ENCODE results near the gene RTN4RL1. TPM values are rescaled to one million over a fixed set of nuclear protein-coding genes. Genes with fewer than 3 reads are reported as not detected.
"Not testable (repeated sequence)": the region's sequence is repeated elsewhere in the genome, so short reads cannot be mapped to it uniquely, and the experiment has no call there.

The RTN4RL1 gene
- total RNA-seq, 1 donor from 2014 or later, result 3.0 TPM

- DNase-seq, result no peak
Observed at GRCh38 chr17:2003525-2003924, 21.6 kb downstream of the RTN4RL1 start.

- DNase-seq, result no peak
Observed at GRCh38 chr17:2002767-2003329, 22.3 kb downstream of the RTN4RL1 start.

- peak; percentile 25 for DNase-seq
Observed at GRCh38 chr17:1999557-2000251, 25.4 kb downstream of the RTN4RL1 start.

- no peak for DNase-seq
Observed at GRCh38 chr17:1997927-1998742, 27.0 kb downstream of the RTN4RL1 start.

GRCh38 chr17:1997289-1997926, 27.7 kb downstream of the RTN4RL1 start:
- DNase-seq, result no peak

- no peak for DNase-seq
Observed at GRCh38 chr17:1996800-1997288, 28.3 kb downstream of the RTN4RL1 start.

GRCh38 chr17:1995907-1996799, 29.0 kb downstream of the RTN4RL1 start:
- DNase-seq, result no peak

- DNase-seq, result no peak
Observed at GRCh38 chr17:1995321-1995892, 29.7 kb downstream of the RTN4RL1 start.

GRCh38 chr17:1994707-1995106, 30.4 kb downstream of the RTN4RL1 start:
- DNase-seq, result no peak

GRCh38 chr17:1992541-1992940, 32.6 kb downstream of the RTN4RL1 start:
- no peak for DNase-seq

GRCh38 chr17:1989135-1989534, 36.0 kb downstream of the RTN4RL1 start:
- DNase-seq, result no peak

- DNase-seq, result no peak
Observed at GRCh38 chr17:1986783-1987451, 38.2 kb downstream of the RTN4RL1 start.

GRCh38 chr17:1985686-1986085, 39.4 kb downstream of the RTN4RL1 start:
- no peak for DNase-seq

- DNase-seq, result no peak
Observed at GRCh38 chr17:1985093-1985492, 40.0 kb downstream of the RTN4RL1 start.

GRCh38 chr17:1982793-1983366, 42.3 kb downstream of the RTN4RL1 start:
- DNase-seq, result not testable (repeated sequence)

GRCh38 chr17:1980665-1981250, 44.4 kb downstream of the RTN4RL1 start:
- DNase-seq, result no peak

- no peak for DNase-seq
Observed at GRCh38 chr17:1979182-1979985, 45.8 kb downstream of the RTN4RL1 start.

GRCh38 chr17:1978396-1978949, 46.7 kb downstream of the RTN4RL1 start:
- no peak for DNase-seq
